RKO (cell line): ENCODE data around the gene SH3BGR.

Experiments used
- DNase-seq: peaks from one replicate; pipeline ENCODE4 v3.0.0-alpha.2; 2016; ENCODE audit warnings: low spot score

The SH3BGR gene

GRCh38 chr21:39546522-39546921 lies 94.8 kb downstream of the SH3BGR start:
- no peak for DNase-seq

GRCh38 chr21:39552856-39553255 lies 101.1 kb downstream of the SH3BGR start:
- no peak for DNase-seq

GRCh38 chr21:39553331-39553730 lies 101.6 kb downstream of the SH3BGR start:
- no peak for DNase-seq

- DNase-seq = no peak
Measured at GRCh38 chr21:39555911-39556590, 104.3 kb downstream of the SH3BGR start.

GRCh38 chr21:39559511-39559910 lies 107.7 kb downstream of the SH3BGR start:
- DNase-seq = no peak

GRCh38 chr21:39561140-39561539 lies 109.4 kb downstream of the SH3BGR start:
- no peak for DNase-seq

GRCh38 chr21:39562791-39563770 lies 111.3 kb downstream of the SH3BGR start:
- no peak for DNase-seq

- no peak for DNase-seq
Measured at GRCh38 chr21:39564200-39564599, 112.4 kb downstream of the SH3BGR start.
